ENCODE data around the gene STUM. TPM values are rescaled to one million over a fixed set of nuclear protein-coding genes. Genes with fewer than 3 reads are reported as not detected.

STUM gene
- polyA plus RNA-seq, 1 of the 3 experiments (the other 2 are of a cell fraction): not detected

- TF ChIP-seq GABPA (IDR thresholded peaks at IDR 0.05; ENCODE audit: low read depth): no peak
- TF ChIP-seq RCOR1 (IDR thresholded peaks at IDR 0.05; ENCODE audit: low read length): no peak
- no peak for TF ChIP-seq TCF12 (IDR thresholded peaks at IDR 0.05)
- TF ChIP-seq MXI1 (IDR thresholded peaks at IDR 0.05; ENCODE audit: low read depth, low read length): no peak
- no peak for TF ChIP-seq YY1 (IDR thresholded peaks at IDR 0.05; ENCODE audit: low read depth)
- no peak for TF ChIP-seq FOXJ3 (CRISPR knock-in tag; IDR thresholded peaks at IDR 0.05)
Measured at GRCh38 chr1:226618380-226618779, 69.8 kb downstream of the STUM start (continued).

- H3K27ac ChIP-seq (ENCODE audit: low read depth in 2 of 2, low read length in 1 of 2): no peak overlapping the region
- H3K9ac ChIP-seq: no peak overlapping the region
- no peaks in the 10 kb centered on the region for H3K36me3 ChIP-seq (replicated peaks in 1 of 2; ENCODE audit: control insufficient read depth in 1 of 2, insufficient read depth in 2 of 2, low read length in 1 of 2)
- no peaks in the 10 kb centered on the region for H3K9me2 ChIP-seq
- no peaks in the 10 kb centered on the region for H3F3A ChIP-seq (replicated peaks; ENCODE audit: insufficient read depth)
- 57% methylated on average over 7 of the region's 7 CpGs for WGBS (ENCODE audit: low lambda C conversion rate)
- CTCF ChIA-PET: interaction anchor here (2.6 kb wide), 1 partner anchor 10 kb away, joined by 10 read pairs; no protein-coding TSS in a partner anchor
- TF ChIP-seq PBX3 (IDR thresholded peaks at IDR 0.05) (no peak), CTCF (IDR thresholded peaks at IDR 0.05) (no peak), REST (IDR thresholded peaks at IDR 0.05; ENCODE audit: low read depth, low read length) (no peak), FOXM1 (IDR thresholded peaks at IDR 0.05; ENCODE audit: low read depth) (no peak)
- POLR2A ChIA-PET: no interaction called here
- no peaks in the 10 kb centered on the region for H3K4me1 ChIP-seq (ENCODE audit: control insufficient read depth in 1 of 2, insufficient read depth in 2 of 2, low read depth in 1 of 2, low read length in 1 of 2)
- no peaks in the 10 kb centered on the region for H3K79me2 ChIP-seq (ENCODE audit: insufficient read depth)
- H4K20me1 ChIP-seq (ENCODE audit: insufficient read depth): no peaks in the 10 kb centered on the region
- DNase-seq: no peak
- H3K9me3 ChIP-seq: no peaks in the 10 kb centered on the region; the same call in 1 of the 2 replicates
- H3K4me2 ChIP-seq: no peak overlapping the region
- H3K4me3 ChIP-seq (ENCODE audit: low read depth in 2 of 2, low read length in 1 of 2): no peak overlapping the region
- H3K27me3 ChIP-seq (ENCODE audit: insufficient read depth): no peaks in the 10 kb centered on the region; the same call in 1 of the 2 replicates
- H2AFZ ChIP-seq (ENCODE audit: low read depth): no peak overlapping the region
Measured at GRCh38 chr1:226619031-226619430, 70.5 kb downstream of the STUM start.
